ENCODE results near the gene P4HA1.

The P4HA1 gene

DNA sequence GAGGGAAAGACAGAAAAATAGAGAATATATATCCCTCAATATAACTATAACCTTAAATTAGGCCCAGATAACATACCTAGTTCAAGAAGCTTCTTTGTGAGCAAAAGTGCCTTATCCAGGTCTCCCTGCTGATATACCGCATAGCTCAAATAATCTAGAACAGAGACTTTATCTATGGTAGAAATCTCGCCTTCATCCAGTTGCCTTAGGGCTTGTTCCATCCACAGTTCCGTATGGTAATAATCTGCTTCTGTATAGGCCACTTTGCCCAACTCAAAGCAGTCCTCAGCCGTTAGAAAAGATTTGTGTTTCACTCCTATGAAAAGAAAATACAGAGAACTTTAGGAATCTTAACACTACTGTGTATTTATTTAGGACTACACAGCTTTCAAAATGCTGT is 43.4 kb downstream of the P4HA1 start:
- Mint-ChIP-seq H3K27me3 (ENCODE audit: low read depth) (no peaks in the 10 kb centered on the region), H3K4me3 (no peak overlapping the region), H3K36me3 (ENCODE audit: low read depth) (peaks cover 57% of the 10 kb centered on the region), H3K9me3 (no peaks in the 10 kb centered on the region), H3K4me1 (no peaks in the 10 kb centered on the region), H3K27ac (no peak overlapping the region)
- TF ChIP-seq, protein P1, sequence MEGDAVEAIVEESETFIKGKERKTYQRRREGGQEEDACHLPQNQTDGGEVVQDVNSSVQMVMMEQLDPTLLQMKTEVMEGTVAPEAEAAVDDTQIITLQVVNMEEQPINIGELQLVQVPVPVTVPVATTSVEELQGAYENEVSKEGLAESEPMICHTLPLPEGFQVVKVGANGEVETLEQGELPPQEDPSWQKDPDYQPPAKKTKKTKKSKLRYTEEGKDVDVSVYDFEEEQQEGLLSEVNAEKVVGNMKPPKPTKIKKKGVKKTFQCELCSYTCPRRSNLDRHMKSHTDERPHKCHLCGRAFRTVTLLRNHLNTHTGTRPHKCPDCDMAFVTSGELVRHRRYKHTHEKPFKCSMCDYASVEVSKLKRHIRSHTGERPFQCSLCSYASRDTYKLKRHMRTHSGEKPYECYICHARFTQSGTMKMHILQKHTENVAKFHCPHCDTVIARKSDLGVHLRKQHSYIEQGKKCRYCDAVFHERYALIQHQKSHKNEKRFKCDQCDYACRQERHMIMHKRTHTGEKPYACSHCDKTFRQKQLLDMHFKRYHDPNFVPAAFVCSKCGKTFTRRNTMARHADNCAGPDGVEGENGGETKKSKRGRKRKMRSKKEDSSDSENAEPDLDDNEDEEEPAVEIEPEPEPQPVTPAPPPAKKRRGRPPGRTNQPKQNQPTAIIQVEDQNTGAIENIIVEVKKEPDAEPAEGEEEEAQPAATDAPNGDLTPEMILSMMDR (IDR thresholded peaks at IDR 0.05; ENCODE audit: unreplicated experiment in 3 of 3), result no peak

DNA sequence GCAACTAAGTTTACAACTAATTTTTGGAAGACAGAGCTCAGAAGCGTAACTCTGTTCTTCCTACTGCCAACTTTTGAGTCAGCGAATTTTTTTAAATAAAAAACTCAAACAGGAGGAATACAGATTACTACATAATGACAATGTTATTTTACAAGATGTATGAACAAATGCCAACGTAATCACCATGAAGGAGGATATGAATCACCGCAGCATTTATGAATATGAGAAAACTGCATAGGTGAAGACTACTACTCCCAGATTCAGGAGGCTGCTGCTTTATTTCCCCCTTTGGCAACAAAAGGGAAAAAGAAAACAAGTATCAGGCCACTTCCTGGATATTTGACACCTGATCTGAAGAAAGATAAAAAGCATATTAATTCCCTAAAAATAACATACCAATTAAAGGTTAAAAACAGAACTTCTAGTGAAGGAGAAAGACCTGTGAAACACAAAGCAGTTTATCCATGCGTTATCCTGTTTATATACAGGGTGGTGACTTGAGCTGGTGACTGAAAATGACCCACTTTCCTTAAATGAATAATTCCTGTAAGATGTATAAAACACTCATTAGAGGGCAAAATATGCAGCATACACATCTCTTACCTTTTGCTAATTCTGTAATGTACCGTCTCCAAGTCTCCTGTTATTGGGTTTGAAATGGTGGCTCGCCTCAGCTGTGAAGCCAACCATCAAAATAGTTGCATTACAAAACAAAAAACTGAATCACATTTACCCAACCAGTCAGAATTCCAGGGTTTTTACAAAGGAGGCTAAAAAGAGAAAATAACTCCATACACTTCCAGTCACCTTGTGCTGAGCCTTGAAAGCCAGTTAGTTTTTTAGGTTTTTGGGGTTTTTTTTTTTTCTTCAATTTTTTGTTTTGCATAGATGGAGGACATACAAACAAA is 52.0 kb downstream of the P4HA1 start:
- Mint-ChIP-seq H3K36me3 (ENCODE audit: low read depth) (peaks cover 44% of the 10 kb centered on the region), H3K4me1 (peaks cover 15% of the 10 kb centered on the region), H3K4me3 (no peak overlapping the region), H3K27ac (peak overlapping the region; percentile 79 to 90 (median 89)), H3K27me3 (ENCODE audit: low read depth) (no peaks in the 10 kb centered on the region), H3K9me3 (no peaks in the 10 kb centered on the region)
- TF ChIP-seq, protein P1 (IDR thresholded peaks at IDR 0.05; ENCODE audit: unreplicated experiment in 3 of 3), result no peak

DNA sequence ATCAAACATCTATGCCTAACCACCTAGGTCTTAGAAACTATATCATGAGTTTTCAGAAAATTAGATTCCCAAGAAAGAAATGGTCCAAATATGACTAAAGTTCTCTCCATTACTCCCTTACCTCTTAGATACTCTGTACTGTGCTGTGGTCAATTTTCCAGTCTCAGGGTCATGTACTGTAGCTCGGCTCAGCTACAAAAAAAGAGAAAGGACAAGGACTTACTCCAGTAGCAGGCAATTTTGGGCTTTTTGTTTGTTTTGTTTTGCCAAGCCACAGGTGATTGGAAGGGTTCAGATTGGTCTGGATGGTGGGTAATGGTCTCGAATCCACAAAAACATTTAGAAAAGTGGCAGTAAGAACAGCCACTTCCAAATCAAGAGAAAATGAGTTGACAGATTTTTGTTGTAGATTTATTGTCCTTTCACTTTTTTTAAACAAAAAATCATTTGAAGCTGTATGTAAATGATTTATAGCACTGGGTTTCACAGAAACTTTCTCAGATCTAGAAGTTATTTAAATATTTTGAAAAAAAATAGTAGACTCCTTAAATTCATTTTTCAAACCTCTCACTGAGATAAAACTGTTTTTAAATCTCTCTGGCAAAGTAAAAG is 52.8 kb downstream of the P4HA1 start:
- TF ChIP-seq, protein P1 (IDR thresholded peaks at IDR 0.05; ENCODE audit: unreplicated experiment in 3 of 3), result no peak
- H3K36me3 Mint-ChIP-seq (ENCODE audit: low read depth), result peaks cover 39% of the 10 kb centered on the region

DNA sequence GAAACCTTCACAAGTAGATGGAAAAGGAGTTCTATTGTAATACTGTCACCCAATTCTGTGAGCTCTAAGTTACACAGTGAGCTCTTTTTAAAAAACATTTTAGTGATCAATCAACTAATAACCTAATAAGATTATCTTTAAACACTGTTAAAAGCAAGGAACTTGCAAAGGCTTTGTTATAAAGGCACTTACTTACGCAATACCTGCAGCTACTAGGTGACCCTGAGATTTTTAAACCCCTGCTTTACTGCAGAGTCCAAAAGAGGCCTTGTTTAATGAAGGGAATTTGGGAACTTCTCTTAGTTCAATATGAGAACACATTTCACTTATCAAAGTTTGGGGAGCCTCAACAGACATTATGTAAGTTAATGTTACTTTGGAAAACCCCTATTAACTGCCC is 53.3 kb downstream of the P4HA1 start:
- H3K4me3 Mint-ChIP-seq, result no peak overlapping the region

More for the DNA sequence above, 52.8 kb downstream of the P4HA1 start:
- Mint-ChIP-seq H3K27ac (peak overlapping the region; percentile 79 to 90 (median 89)), H3K27me3 (ENCODE audit: low read depth) (no peaks in the 10 kb centered on the region), H3K4me1 (peaks cover 15% of the 10 kb centered on the region), H3K4me3 (no peak overlapping the region), H3K9me3 (no peaks in the 10 kb centered on the region)

DNA sequence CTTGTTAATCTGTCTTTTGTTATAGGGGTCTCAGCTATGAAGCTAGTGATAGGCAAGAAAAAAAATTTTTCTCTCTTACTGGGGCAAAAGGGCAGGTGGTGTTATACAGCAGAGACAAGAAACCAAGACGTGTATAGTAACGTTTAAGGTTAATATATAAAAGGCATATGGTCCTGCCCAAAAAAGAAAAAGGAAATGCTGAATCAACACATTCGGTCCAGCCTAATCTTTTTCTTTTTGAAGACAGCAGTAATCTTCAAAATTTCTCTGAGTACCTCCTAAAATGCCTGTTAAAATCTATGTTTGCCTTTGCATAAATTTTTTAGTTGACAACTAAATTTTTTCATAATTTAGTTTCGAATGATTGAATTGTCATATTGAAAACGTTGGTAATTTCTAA is 54.5 kb downstream of the P4HA1 start:
- TF ChIP-seq, protein P1 (IDR thresholded peaks at IDR 0.05; ENCODE audit: unreplicated experiment in 3 of 3), result no peak
- Mint-ChIP-seq H3K27me3 (ENCODE audit: low read depth) (no peaks in the 10 kb centered on the region), H3K4me1 (peaks cover 15% of the 10 kb centered on the region), H3K27ac (no peak overlapping the region), H3K36me3 (ENCODE audit: low read depth) (peaks cover 41% of the 10 kb centered on the region), H3K9me3 (no peaks in the 10 kb centered on the region), H3K4me3 (no peak overlapping the region)

More for the DNA sequence above, 53.3 kb downstream of the P4HA1 start:
- TF ChIP-seq, protein P1 (IDR thresholded peaks at IDR 0.05; ENCODE audit: unreplicated experiment in 3 of 3), result no peak
- Mint-ChIP-seq H3K9me3 (no peaks in the 10 kb centered on the region), H3K27me3 (ENCODE audit: low read depth) (no peaks in the 10 kb centered on the region), H3K27ac (peak overlapping the region; percentile 71 to 90 (median 89)), H3K36me3 (ENCODE audit: low read depth) (peaks cover 39% of the 10 kb centered on the region), H3K4me1 (peaks cover 15% of the 10 kb centered on the region)
